ENCODE results near the gene CDC42EP5. TPM values are rescaled to one million over a fixed set of nuclear protein-coding genes. Genes with fewer than 3 reads are reported as not detected.

Gene CDC42EP5
- total RNA-seq, 2 experiments from 2014 or later, result not detected

GRCh38 chr19:54460230-54461005 is 12.7 kb downstream of the CDC42EP5 start:
- Mint-ChIP-seq H3K4me3 (no peak overlapping the region), H3K36me3 (ENCODE audit: low read depth) (peaks cover 71% of the 10 kb centered on the region), H3K9me3 (peaks cover 2% of the 10 kb centered on the region), H3K27me3 (no peaks in the 10 kb centered on the region), H3K27ac (peak overlapping the region; percentile 84), H3K4me1 (ENCODE audit: low read depth) (peaks cover 38% of the 10 kb centered on the region)
- Histone ChIP-seq H3K4me3 (ENCODE audit: low read length) (no peak overlapping the region), H3K27me3 (ENCODE audit: control insufficient read depth in 1 of 2, insufficient read depth in 2 of 2, low read length in 2 of 2) (no peaks in the 10 kb centered on the region), H3K9me3 (ENCODE audit: control insufficient read depth in 1 of 2, insufficient read depth in 1 of 2, low read length in 2 of 2) (peaks cover 0 to 1% of the 10 kb centered on the region in 2 experiments), H3K27ac (ENCODE audit: low read depth in 1 of 2, low read length in 2 of 2) (no peak overlapping the region), H3K4me1 (ENCODE audit: insufficient read depth, low read length) (peaks cover 49% of the 10 kb centered on the region), H3K36me3 (ENCODE audit: insufficient read depth, low read length) (peaks cover 67% of the 10 kb centered on the region)
- ChIA-PET CTCF (no interaction called here), POLR2A (interaction anchor here (1.0 to 3.5 kb wide), 3 partner anchors 9 to 12 kb away, joined by 5 to 72 read pairs (median 6); partner anchors contain the start of gene LENG8)
- DNase-seq, result peak in 1 of 14 experiments; percentile 40
- ATAC-seq (ENCODE audit: poor library complexity), result no peak
- intact Hi-C loops (cut with DNase I, micrococcal nuclease), result loop anchor here (5.0 to 10.0 kb wide), 4 partner anchors 256 to 1017 kb away; partner anchors contain the start of genes MYADM (in 2 of the 2), RPS9 (in 1 of the 2) and ZNF628 (in 1 of the 2)
- TF ChIP-seq CTCF (IDR thresholded peaks at IDR 0.05), result no peak

GRCh38 chr19:54459282-54460229 is 13.5 kb downstream of the CDC42EP5 start:
- Histone ChIP-seq H3K27me3 (ENCODE audit: control insufficient read depth in 1 of 2, insufficient read depth in 2 of 2, low read length in 2 of 2) (no peaks in the 10 kb centered on the region), H3K4me3 (ENCODE audit: low read length) (no peak overlapping the region), H3K27ac (ENCODE audit: low read depth in 1 of 2, low read length in 2 of 2) (no peak overlapping the region), H3K9me3 (ENCODE audit: control insufficient read depth in 1 of 2, insufficient read depth in 1 of 2, low read length in 2 of 2) (no peaks in the 10 kb centered on the region), H3K36me3 (ENCODE audit: insufficient read depth, low read length) (peaks cover 75% of the 10 kb centered on the region), H3K4me1 (ENCODE audit: insufficient read depth, low read length) (peaks cover 44% of the 10 kb centered on the region)
- peak in 1 of 14 experiments; percentile 23 for DNase-seq
- ChIA-PET CTCF (no interaction called here), POLR2A (interaction anchor here (0.6 to 1.4 kb wide), 4 partner anchors 8 to 11 kb away, joined by 3 to 6 read pairs (median 5); partner anchors contain the start of gene LENG8)
- intact Hi-C loops (cut with DNase I, micrococcal nuclease), result loop anchor here (5.0 to 10.0 kb wide), 5 partner anchors 255 to 1018 kb away; partner anchors contain the start of genes MYADM (in 2 of the 2), RPS9 (in 1 of the 2) and ZNF628 (in 1 of the 2)
- Mint-ChIP-seq H3K27ac (peak overlapping the region; percentile 72), H3K4me1 (ENCODE audit: low read depth) (peaks cover 38% of the 10 kb centered on the region), H3K27me3 (no peaks in the 10 kb centered on the region), H3K36me3 (ENCODE audit: low read depth) (peaks cover 79% of the 10 kb centered on the region), H3K9me3 (no peaks in the 10 kb centered on the region), H3K4me3 (peak overlapping the region; percentile 63)
- TF ChIP-seq CTCF (IDR thresholded peaks at IDR 0.05), result no peak
- ATAC-seq (ENCODE audit: poor library complexity), result no peak

- Histone ChIP-seq H3K36me3 (ENCODE audit: insufficient read depth, low read length) (peaks cover 83% of the 10 kb centered on the region), H3K4me3 (ENCODE audit: low read length) (no peak overlapping the region), H3K27ac (ENCODE audit: low read depth in 1 of 2, low read length in 2 of 2) (no peak overlapping the region), H3K27me3 (ENCODE audit: control insufficient read depth in 1 of 2, insufficient read depth in 2 of 2, low read length in 2 of 2) (no peaks in the 10 kb centered on the region), H3K9me3 (ENCODE audit: control insufficient read depth in 1 of 2, insufficient read depth in 1 of 2, low read length in 2 of 2) (no peaks in the 10 kb centered on the region), H3K4me1 (ENCODE audit: insufficient read depth, low read length) (peaks cover 36% of the 10 kb centered on the region)
- Mint-ChIP-seq H3K27ac (peak overlapping the region; percentile 69), H3K9me3 (no peaks in the 10 kb centered on the region), H3K4me3 (peak overlapping the region; percentile 63), H3K36me3 (ENCODE audit: low read depth) (peaks cover 82% of the 10 kb centered on the region), H3K4me1 (ENCODE audit: low read depth) (peaks cover 32% of the 10 kb centered on the region), H3K27me3 (no peaks in the 10 kb centered on the region)
- POLR2A ChIA-PET, result interaction anchor here (1.3 kb wide), 1 partner anchor 10 kb away, joined by 5 read pairs; the partner anchor contains the start of gene LENG8
- intact Hi-C loops (cut with DNase I, micrococcal nuclease), result loop anchor here in 1 of 2 experiments (5.0 kb wide), 1 partner anchor 634 kb away; no protein-coding TSS in a partner anchor
- CTCF ChIA-PET, result no interaction called here
- ATAC-seq (ENCODE audit: poor library complexity) (no peak), DNase-seq (peak in 1 of 14 experiments; percentile 25)
- TF ChIP-seq CTCF (IDR thresholded peaks at IDR 0.05), result no peak
Observed at GRCh38 chr19:54458648-54459281, 14.3 kb downstream of the CDC42EP5 start.
